Memory B cell (primary cell): ENCODE results near the gene LDLRAD4.

ENCODE experiments used
- ATAC-seq: fragments of 150-1000 bp; cut with Tn5 transposase; 2 replicates; pipeline ENCODE4 v1.10.0; 2021; ENCODE audit warnings: low read depth, mild to moderate bottlenecking, moderate library complexity
- DNase-seq, 2 donors: peaks; one replicate each; pipeline ENCODE4 v3.0.0; 2022; ENCODE audit warnings: low spot score in 2 of 2
- H3K27ac Mint-ChIP-seq: one replicate; pipeline ENCODE4 v1.8.0; 2022; ENCODE audit warnings: mild to moderate bottlenecking, moderate library complexity, mixed read lengths
- H3K27me3 Mint-ChIP-seq: one replicate; pipeline ENCODE4 v1.8.0; 2022; ENCODE audit warnings: mixed read lengths
- H3K36me3 Mint-ChIP-seq: one replicate; pipeline ENCODE4 v1.8.0; 2022; ENCODE audit warnings: mild to moderate bottlenecking, mixed read lengths
- H3K4me1 Mint-ChIP-seq: one replicate; pipeline ENCODE4 v1.8.0; 2022; ENCODE audit warnings: mixed read lengths
- H3K4me3 Mint-ChIP-seq: one replicate; pipeline ENCODE4 v1.8.0; 2022; ENCODE audit warnings: mild to moderate bottlenecking, moderate library complexity, mixed read lengths
- H3K9me3 Mint-ChIP-seq: one replicate; pipeline ENCODE4 v1.8.0; 2022; ENCODE audit warnings: mixed read lengths

LDLRAD4 gene

DNA sequence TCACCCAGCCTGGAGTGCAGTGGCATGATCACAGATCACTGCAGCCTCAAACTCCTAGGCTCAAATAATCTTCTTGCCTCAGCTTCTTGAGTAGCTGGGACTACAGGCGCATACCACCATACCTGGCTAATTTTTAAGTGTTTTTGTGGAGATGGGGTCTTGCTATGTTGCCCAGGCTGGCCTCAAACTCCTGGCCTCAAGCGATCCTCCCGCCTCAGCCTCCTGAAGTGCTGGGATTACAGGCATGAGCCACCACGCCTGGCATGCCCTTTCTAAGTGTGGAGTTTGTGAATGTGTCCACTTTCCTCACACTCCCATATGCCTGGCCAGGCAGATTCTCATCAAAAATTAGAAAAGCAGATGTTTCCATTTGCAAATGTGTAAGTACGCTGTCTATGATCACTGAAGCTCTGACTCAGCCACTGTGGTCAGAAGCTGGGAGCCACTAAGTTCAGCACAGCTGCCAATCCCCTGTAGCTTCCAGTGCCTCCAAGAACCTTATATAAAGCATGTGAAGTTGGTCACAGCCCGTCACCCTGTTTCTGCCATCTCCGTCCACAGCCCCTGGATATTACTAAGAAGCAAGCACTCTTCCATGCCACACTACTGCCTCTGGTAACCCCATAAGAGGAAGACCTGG, 352.4 kb downstream of the LDLRAD4 start:
- Mint-ChIP-seq H3K27ac (peak overlapping the region; percentile 65), H3K4me3 (no peak overlapping the region), H3K36me3 (no peaks in the 10 kb centered on the region), H3K4me1 (peaks cover 25% of the 10 kb centered on the region), H3K27me3 (no peaks in the 10 kb centered on the region), H3K9me3 (no peaks in the 10 kb centered on the region)
- ATAC-seq (no peak), DNase-seq (no peak)

- Mint-ChIP-seq H3K36me3 (no peaks in the 10 kb centered on the region), H3K27ac (no peak overlapping the region), H3K9me3 (no peaks in the 10 kb centered on the region), H3K4me1 (peaks cover 22% of the 10 kb centered on the region), H3K4me3 (no peak overlapping the region), H3K27me3 (no peaks in the 10 kb centered on the region)
- ATAC-seq: no peak
- no peak for DNase-seq
Measured at GRCh38 chr18:13572148-13572547, 353.6 kb downstream of the LDLRAD4 start.

DNA sequence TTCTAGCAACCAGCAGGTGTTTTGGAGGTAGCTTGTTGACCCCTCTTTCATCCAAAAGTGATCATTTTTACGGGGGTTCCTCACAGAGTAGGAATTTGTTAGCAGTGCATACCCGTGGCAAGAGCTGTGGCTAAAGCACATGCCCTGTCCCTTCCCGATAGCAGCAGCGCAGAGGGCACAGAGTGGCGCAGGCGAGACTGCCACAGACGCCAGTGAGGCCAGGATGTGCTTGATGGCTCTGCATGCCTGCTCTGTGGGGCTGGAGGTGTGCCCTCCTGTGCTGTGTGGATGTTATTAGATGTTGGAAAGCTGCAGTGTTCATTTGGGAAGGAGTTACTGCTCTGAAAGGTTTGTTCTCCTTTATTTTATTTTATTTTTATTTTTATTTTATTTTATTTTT, 354.2 kb downstream of the LDLRAD4 start:
- no peaks in the 10 kb centered on the region for H3K27me3 Mint-ChIP-seq
- H3K4me1 Mint-ChIP-seq: peaks cover 20% of the 10 kb centered on the region
- ATAC-seq (no peak), DNase-seq (no peak)
- no peaks in the 10 kb centered on the region for H3K36me3 Mint-ChIP-seq
- H3K9me3 Mint-ChIP-seq: no peaks in the 10 kb centered on the region
- no peak overlapping the region for H3K27ac Mint-ChIP-seq
- H3K4me3 Mint-ChIP-seq: no peak overlapping the region

GRCh38 chr18:13573750-13574149, 355.2 kb downstream of the LDLRAD4 start:
- no peak overlapping the region for H3K4me3 Mint-ChIP-seq
- no peak for DNase-seq
- no peak for ATAC-seq
- no peak overlapping the region for H3K27ac Mint-ChIP-seq
- peaks cover 20% of the 10 kb centered on the region for H3K4me1 Mint-ChIP-seq
- H3K27me3 Mint-ChIP-seq: no peaks in the 10 kb centered on the region
- H3K36me3 Mint-ChIP-seq: no peaks in the 10 kb centered on the region
- H3K9me3 Mint-ChIP-seq: no peaks in the 10 kb centered on the region

DNA sequence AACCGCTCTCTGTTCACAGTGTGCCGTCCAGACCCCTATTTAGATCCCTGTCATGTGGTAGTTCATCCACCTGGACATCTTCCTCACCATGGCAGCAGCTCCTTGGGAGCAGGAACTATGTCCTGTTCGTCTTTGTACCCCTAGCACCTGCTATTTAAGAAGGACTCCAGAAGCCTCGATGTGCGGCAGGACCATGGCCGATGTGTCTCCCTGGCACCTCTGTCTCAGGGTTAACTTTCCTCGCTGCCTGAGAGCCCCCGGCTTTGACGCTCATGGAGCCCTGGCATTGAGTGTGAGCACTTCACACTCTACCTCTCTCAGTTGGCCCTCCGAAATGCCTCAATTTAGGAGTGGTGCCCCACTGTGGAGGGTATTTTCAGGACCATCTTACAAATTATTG, 355.8 kb downstream of the LDLRAD4 start:
- Mint-ChIP-seq H3K27ac (peak overlapping the region; percentile 47), H3K36me3 (no peaks in the 10 kb centered on the region), H3K27me3 (no peaks in the 10 kb centered on the region), H3K4me1 (peaks cover 17% of the 10 kb centered on the region), H3K9me3 (no peaks in the 10 kb centered on the region), H3K4me3 (no peak overlapping the region)
- ATAC-seq: no peak
- DNase-seq: no peak

GRCh38 chr18:13574761-13575160, 356.2 kb downstream of the LDLRAD4 start:
- Mint-ChIP-seq H3K27ac (peak overlapping the region; percentile 47), H3K9me3 (no peaks in the 10 kb centered on the region), H3K27me3 (no peaks in the 10 kb centered on the region), H3K36me3 (no peaks in the 10 kb centered on the region), H3K4me3 (no peak overlapping the region), H3K4me1 (peaks cover 18% of the 10 kb centered on the region)
- DNase-seq: no peak
- no peak for ATAC-seq

DNA sequence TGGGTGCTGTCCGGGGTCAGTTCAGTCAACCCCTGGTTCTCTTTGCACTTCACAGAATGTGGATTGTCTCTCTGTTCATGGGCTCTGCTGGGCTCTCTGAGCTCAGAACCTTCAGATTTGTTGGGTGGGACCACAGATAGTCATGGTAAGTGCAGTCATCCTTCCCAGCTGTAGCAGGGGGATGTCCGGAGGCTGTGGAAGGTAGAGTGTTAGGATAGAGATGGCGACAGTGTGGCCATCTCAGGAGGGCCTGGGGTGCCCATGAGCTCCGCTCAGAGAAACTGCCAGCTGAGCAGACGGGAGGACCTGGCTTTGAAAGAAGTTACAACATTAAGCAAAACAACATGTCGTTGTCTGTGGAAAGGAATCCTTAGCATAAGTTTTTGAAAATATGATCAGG, 358.0 kb downstream of the LDLRAD4 start:
- Mint-ChIP-seq H3K27ac (peak overlapping the region; percentile 95), H3K4me1 (peaks cover 20% of the 10 kb centered on the region), H3K36me3 (no peaks in the 10 kb centered on the region), H3K4me3 (peak overlapping the region; percentile 85), H3K27me3 (no peaks in the 10 kb centered on the region), H3K9me3 (no peaks in the 10 kb centered on the region)
- ATAC-seq: peak; percentile 8
- no peak for DNase-seq

- peak overlapping the region; percentile 85 for H3K4me3 Mint-ChIP-seq
- no peaks in the 10 kb centered on the region for H3K36me3 Mint-ChIP-seq
- no peaks in the 10 kb centered on the region for H3K9me3 Mint-ChIP-seq
- DNase-seq: peak in 1 of 2 donors; percentile 28
- no peaks in the 10 kb centered on the region for H3K27me3 Mint-ChIP-seq
- peaks cover 20% of the 10 kb centered on the region for H3K4me1 Mint-ChIP-seq
- H3K27ac Mint-ChIP-seq: peak overlapping the region; percentile 95
- peak; percentile 68 for ATAC-seq
Measured at GRCh38 chr18:13577091-13577697, 358.6 kb downstream of the LDLRAD4 start.

DNA sequence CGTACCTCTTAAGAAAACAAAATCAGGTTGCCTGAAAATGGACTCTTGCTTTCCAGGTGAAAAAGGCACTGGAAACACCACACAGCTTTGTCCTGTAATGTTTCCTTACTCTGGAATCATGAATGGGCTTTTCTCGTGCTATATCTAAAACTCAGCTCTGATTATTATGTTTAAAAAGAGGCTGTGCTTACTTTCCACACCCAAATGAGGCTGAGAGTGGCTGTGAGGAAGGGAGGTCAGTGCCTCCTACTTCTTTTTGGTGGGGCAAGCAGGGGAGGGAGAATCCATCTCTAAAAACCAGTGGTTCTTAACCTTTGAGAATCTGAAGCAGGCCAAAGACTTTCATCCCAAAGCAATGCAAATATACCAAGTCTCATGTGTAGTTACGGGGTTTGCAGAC, 359.2 kb downstream of the LDLRAD4 start:
- peak overlapping the region; percentile 85 for H3K4me3 Mint-ChIP-seq
- peaks cover 20% of the 10 kb centered on the region for H3K4me1 Mint-ChIP-seq
- no peaks in the 10 kb centered on the region for H3K27me3 Mint-ChIP-seq
- H3K36me3 Mint-ChIP-seq: no peaks in the 10 kb centered on the region
- peak; percentile 14 for ATAC-seq
- no peak for DNase-seq
- peak overlapping the region; percentile 95 for H3K27ac Mint-ChIP-seq
- no peaks in the 10 kb centered on the region for H3K9me3 Mint-ChIP-seq

GRCh38 chr18:13578400-13578799, 359.8 kb downstream of the LDLRAD4 start:
- Mint-ChIP-seq H3K4me1 (peaks cover 20% of the 10 kb centered on the region), H3K4me3 (peak overlapping the region; percentile 84), H3K9me3 (no peaks in the 10 kb centered on the region), H3K36me3 (no peaks in the 10 kb centered on the region), H3K27ac (peak overlapping the region; percentile 95), H3K27me3 (no peaks in the 10 kb centered on the region)
- ATAC-seq (peak; percentile 60), DNase-seq (no peak)

DNA sequence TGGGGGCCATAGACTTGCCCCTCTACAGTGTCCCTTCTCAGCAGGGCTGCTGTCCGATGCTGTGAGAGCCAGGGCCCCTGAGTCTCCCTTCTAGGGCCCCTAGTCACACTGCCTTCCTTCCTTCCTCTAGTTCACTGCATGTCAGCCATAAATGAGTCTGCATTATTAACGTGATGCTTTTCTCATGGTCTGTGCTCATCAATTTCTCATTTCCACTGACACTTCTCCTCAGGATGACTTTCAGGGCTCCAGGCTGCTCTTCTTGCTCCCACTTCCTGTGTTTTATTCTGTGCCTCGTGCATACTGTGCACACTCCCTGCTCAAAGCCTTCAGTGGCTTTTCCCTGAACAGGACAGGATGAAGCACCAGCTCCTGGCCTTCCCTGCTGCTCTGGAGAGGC, 361.3 kb downstream of the LDLRAD4 start:
- peaks cover 28% of the 10 kb centered on the region for H3K4me1 Mint-ChIP-seq

GRCh38 chr18:13580351-13580750, 361.8 kb downstream of the LDLRAD4 start:
- H3K27me3 Mint-ChIP-seq: no peaks in the 10 kb centered on the region
- no peaks in the 10 kb centered on the region for H3K9me3 Mint-ChIP-seq
- H3K4me3 Mint-ChIP-seq: peak overlapping the region; percentile 63
- no peaks in the 10 kb centered on the region for H3K36me3 Mint-ChIP-seq
- DNase-seq (no peak), ATAC-seq (no peak)
- H3K27ac Mint-ChIP-seq: peak overlapping the region; percentile 73
- peaks cover 33% of the 10 kb centered on the region for H3K4me1 Mint-ChIP-seq

More for the DNA sequence above, 361.3 kb downstream of the LDLRAD4 start:
- Mint-ChIP-seq H3K36me3 (no peaks in the 10 kb centered on the region), H3K9me3 (no peaks in the 10 kb centered on the region), H3K27ac (peak overlapping the region; percentile 73), H3K4me3 (peak overlapping the region; percentile 63), H3K27me3 (no peaks in the 10 kb centered on the region)
- no peak for ATAC-seq
- DNase-seq: no peak

GRCh38 chr18:13580991-13581390, 362.4 kb downstream of the LDLRAD4 start:
- Mint-ChIP-seq H3K36me3 (no peaks in the 10 kb centered on the region), H3K4me1 (peaks cover 38% of the 10 kb centered on the region), H3K27ac (no peak overlapping the region), H3K4me3 (no peak overlapping the region), H3K27me3 (no peaks in the 10 kb centered on the region), H3K9me3 (no peaks in the 10 kb centered on the region)
- DNase-seq: no peak
- no peak for ATAC-seq

DNA sequence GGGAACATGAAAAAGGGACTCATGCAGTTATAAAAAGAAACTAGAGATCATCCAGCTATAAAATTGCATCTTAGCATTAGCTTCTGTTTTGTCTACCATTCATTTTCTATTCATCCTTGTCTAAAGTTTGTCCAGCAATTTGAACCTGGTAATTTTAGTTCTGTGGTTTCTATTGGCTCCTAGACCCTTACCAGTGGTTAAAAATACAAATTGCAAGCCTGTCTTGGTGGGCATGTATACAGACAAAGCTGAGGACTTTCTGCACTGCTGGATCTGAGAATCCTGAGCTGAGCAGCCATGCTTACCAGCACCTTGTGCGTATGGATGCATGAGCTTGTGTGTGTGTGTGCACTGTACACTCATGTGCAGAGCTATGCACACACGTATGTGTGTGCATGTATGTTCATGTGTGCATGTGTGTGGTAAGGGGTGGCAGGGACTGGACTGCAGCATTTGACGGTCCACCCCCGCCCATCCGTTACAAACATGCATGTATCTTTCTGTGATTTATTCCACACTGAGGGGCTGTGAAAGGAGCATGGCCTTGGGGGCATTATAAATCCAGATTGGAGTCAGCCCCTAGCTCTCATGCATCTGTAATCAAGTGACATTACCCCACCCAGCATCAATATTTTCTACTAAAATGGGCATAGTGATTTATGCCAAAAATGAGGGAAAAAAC, 363.1 kb downstream of the LDLRAD4 start:
- Mint-ChIP-seq H3K36me3 (no peaks in the 10 kb centered on the region), H3K27ac (no peak overlapping the region), H3K4me1 (peaks cover 35% of the 10 kb centered on the region), H3K4me3 (no peak overlapping the region), H3K27me3 (no peaks in the 10 kb centered on the region), H3K9me3 (no peaks in the 10 kb centered on the region)
- ATAC-seq (no peak), DNase-seq (no peak)
